ENCODE measurements around the gene CPTP.

CPTP gene

GRCh38 chr1:1327291-1327690 is 2.7 kb downstream of the CPTP start:
- TF ChIP-seq CTCF (IDR thresholded peaks at IDR 0.05; ENCODE audit: insufficient read depth, low read length, poor library complexity, severe bottlenecking) (no peak), EZH2phosphoT487 (conservative IDR thresholded peaks at IDR 0.05; ENCODE audit: low read length) (no peak)
- Histone ChIP-seq H2AFZ (ENCODE audit: low read depth, low read length, severe bottlenecking) (no peak overlapping the region), H4K20me1 (ENCODE audit: low read depth, low read length) (no peaks in the 10 kb centered on the region; the same call in 1 of the 2 replicates), H3K27ac (ENCODE audit: low read depth, low read length) (no peak overlapping the region), H3K9me3 (ENCODE audit: insufficient read depth, low read length) (no peaks in the 10 kb centered on the region), H3K9me2 (replicated peaks; ENCODE audit: insufficient read depth, low read length) (no peaks in the 10 kb centered on the region), H3K79me2 (ENCODE audit: insufficient read depth, low read length) (peaks cover 24% of the 10 kb centered on the region), H3K4me3 (ENCODE audit: insufficient read depth, low read length, poor library complexity, severe bottlenecking) (no peak overlapping the region), H3K4me2 (ENCODE audit: low read depth, low read length, poor library complexity, severe bottlenecking) (no peak overlapping the region), H3K27me3 (ENCODE audit: low read length) (no peaks in the 10 kb centered on the region), H3K36me3 (ENCODE audit: low read length) (no peaks in the 10 kb centered on the region), H3K9ac (ENCODE audit: low read length) (no peak overlapping the region), H3F3A (ENCODE audit: insufficient read depth) (no peaks in the 10 kb centered on the region; the same call in 1 of the 2 replicates)

- Histone ChIP-seq H3K4me3 (ENCODE audit: insufficient read depth, low read length, poor library complexity, severe bottlenecking) (no peak overlapping the region), H3K27ac (ENCODE audit: low read depth, low read length) (no peak overlapping the region), H2AFZ (ENCODE audit: low read depth, low read length, severe bottlenecking) (no peak overlapping the region), H3K9me3 (ENCODE audit: insufficient read depth, low read length) (no peaks in the 10 kb centered on the region), H3K9me2 (replicated peaks; ENCODE audit: insufficient read depth, low read length) (no peaks in the 10 kb centered on the region), H3K27me3 (ENCODE audit: low read length) (no peaks in the 10 kb centered on the region), H3K79me2 (ENCODE audit: insufficient read depth, low read length) (peaks cover 17% of the 10 kb centered on the region), H4K20me1 (ENCODE audit: low read depth, low read length) (no peaks in the 10 kb centered on the region; the same call in 1 of the 2 replicates), H3K9ac (ENCODE audit: low read length) (no peak overlapping the region), H3K4me2 (ENCODE audit: low read depth, low read length, poor library complexity, severe bottlenecking) (no peak overlapping the region), H3F3A (ENCODE audit: insufficient read depth) (no peaks in the 10 kb centered on the region; the same call in 1 of the 2 replicates), H3K36me3 (ENCODE audit: low read length) (no peaks in the 10 kb centered on the region)
- TF ChIP-seq EZH2phosphoT487 (conservative IDR thresholded peaks at IDR 0.05; ENCODE audit: low read length) (no peak), CTCF (IDR thresholded peaks at IDR 0.05; ENCODE audit: insufficient read depth, low read length, poor library complexity, severe bottlenecking) (no peak)
Measured at GRCh38 chr1:1328254-1328653, 3.7 kb downstream of the CPTP start.

GRCh38 chr1:1329304-1330210 is 5.0 kb downstream of the CPTP start:
- Histone ChIP-seq H3K4me2 (ENCODE audit: low read depth, low read length, poor library complexity, severe bottlenecking) (no peak overlapping the region), H3K36me3 (ENCODE audit: low read length) (no peaks in the 10 kb centered on the region), H3K4me3 (ENCODE audit: insufficient read depth, low read length, poor library complexity, severe bottlenecking) (no peak overlapping the region), H3K79me2 (ENCODE audit: insufficient read depth, low read length) (peaks cover 9% of the 10 kb centered on the region), H3F3A (ENCODE audit: insufficient read depth) (no peaks in the 10 kb centered on the region; the same call in 1 of the 2 replicates), H3K9me3 (ENCODE audit: insufficient read depth, low read length) (no peaks in the 10 kb centered on the region), H3K27ac (ENCODE audit: low read depth, low read length) (no peak overlapping the region), H3K27me3 (ENCODE audit: low read length) (no peaks in the 10 kb centered on the region), H4K20me1 (ENCODE audit: low read depth, low read length) (no peaks in the 10 kb centered on the region), H2AFZ (ENCODE audit: low read depth, low read length, severe bottlenecking) (no peak overlapping the region), H3K9ac (ENCODE audit: low read length) (no peak overlapping the region), H3K9me2 (replicated peaks; ENCODE audit: insufficient read depth, low read length) (no peaks in the 10 kb centered on the region)
- no peak for TF ChIP-seq CTCF (IDR thresholded peaks at IDR 0.05; ENCODE audit: insufficient read depth, low read length, poor library complexity, severe bottlenecking)
- no peak for TF ChIP-seq EZH2phosphoT487 (conservative IDR thresholded peaks at IDR 0.05; ENCODE audit: low read length)
